DND-41 (cell line): ENCODE data around the gene LAMP2.

Source experiments
- CTCF ChIP-seq: IDR thresholded peaks from 2 replicates; pipeline ENCODE4 v1.5.1; 2012; ENCODE audit warnings: borderline replicate concordance, low read length, moderate library complexity, mild to moderate bottlenecking; ENCODE audit not compliant: poor library complexity, severe bottlenecking; ENCODE audit errors: extremely low read depth
- EZH2 ChIP-seq: IDR thresholded peaks from 3 replicates; pipeline ENCODE4 v1.6.1; 2012; ENCODE audit warnings: borderline replicate concordance, low read depth, mild to moderate bottlenecking, moderate library complexity, low read length, inconsistent platforms; ENCODE audit not compliant: severe bottlenecking

DNA sequence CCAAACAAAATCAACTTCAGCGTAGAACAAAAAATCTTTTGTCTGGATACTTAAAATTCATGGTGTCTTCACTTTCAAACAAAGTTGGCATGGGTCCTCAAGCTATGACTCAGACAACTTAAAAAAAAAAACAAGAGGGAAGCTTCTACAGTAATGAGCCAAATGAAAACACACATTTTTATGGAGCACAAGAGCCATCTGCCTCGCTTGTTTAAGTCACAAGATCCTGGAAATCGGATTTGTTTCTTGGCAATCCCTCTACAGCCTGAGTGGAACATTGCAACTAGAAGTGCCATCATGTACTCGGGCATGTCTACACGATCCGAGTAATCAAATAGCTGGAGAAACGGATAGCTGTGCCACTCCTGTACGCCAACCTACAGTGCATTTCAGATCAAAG, 22.6 kb downstream of the LAMP2 start:
- no peak for TF ChIP-seq CTCF
- TF ChIP-seq EZH2 = no peak
